ENCODE data around the gene CFAP299. TPM values are rescaled to one million over a fixed set of nuclear protein-coding genes. Genes with fewer than 3 reads are reported as not detected.

The CFAP299 gene
- total RNA-seq, 4 donors from 2014 or later, result 0.79 TPM; not detected in 3

GRCh38 chr4:80385397-80386280, 50.1 kb downstream of the CFAP299 start:
- DNase-seq (ENCODE audit: low spot score), result no peak
- TF ChIP-seq, protein P1, sequence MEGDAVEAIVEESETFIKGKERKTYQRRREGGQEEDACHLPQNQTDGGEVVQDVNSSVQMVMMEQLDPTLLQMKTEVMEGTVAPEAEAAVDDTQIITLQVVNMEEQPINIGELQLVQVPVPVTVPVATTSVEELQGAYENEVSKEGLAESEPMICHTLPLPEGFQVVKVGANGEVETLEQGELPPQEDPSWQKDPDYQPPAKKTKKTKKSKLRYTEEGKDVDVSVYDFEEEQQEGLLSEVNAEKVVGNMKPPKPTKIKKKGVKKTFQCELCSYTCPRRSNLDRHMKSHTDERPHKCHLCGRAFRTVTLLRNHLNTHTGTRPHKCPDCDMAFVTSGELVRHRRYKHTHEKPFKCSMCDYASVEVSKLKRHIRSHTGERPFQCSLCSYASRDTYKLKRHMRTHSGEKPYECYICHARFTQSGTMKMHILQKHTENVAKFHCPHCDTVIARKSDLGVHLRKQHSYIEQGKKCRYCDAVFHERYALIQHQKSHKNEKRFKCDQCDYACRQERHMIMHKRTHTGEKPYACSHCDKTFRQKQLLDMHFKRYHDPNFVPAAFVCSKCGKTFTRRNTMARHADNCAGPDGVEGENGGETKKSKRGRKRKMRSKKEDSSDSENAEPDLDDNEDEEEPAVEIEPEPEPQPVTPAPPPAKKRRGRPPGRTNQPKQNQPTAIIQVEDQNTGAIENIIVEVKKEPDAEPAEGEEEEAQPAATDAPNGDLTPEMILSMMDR (IDR thresholded peaks at IDR 0.05), result no peak
- ATAC-seq (ENCODE audit: low FRiP score), result no peak

GRCh38 chr4:80386281-80386886, 50.9 kb downstream of the CFAP299 start:
- no peak for ATAC-seq (ENCODE audit: low FRiP score)

GRCh38 chr4:80387390-80388283, 52.1 kb downstream of the CFAP299 start:
- TF ChIP-seq, protein P1 (IDR thresholded peaks at IDR 0.05), result no peak
- DNase-seq (ENCODE audit: low spot score) (no peak), ATAC-seq (ENCODE audit: low FRiP score) (no peak)

More at GRCh38 chr4:80386281-80386886, 50.9 kb downstream of the CFAP299 start:
- DNase-seq (ENCODE audit: low spot score), result no peak
- TF ChIP-seq, protein P1 (IDR thresholded peaks at IDR 0.05), result no peak

GRCh38 chr4:80388284-80388607, 52.7 kb downstream of the CFAP299 start:
- no peak for DNase-seq (ENCODE audit: low spot score)

DNA sequence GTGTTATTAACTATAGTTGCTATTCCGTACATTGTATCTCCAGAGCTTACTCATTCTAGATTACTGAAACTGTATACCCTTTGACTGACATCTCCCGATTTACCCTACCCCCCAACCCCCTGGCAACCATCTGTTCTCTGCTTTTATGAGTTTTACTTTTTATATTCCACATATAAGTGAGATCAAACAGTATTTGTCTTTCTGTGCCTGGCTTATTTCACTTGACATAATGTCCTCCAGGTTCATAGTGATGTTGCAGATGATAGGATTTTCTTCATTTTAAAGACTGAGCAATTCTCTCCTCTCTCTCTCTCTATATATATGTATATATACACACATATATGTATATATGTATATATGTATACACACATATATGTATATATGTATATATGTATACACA, 54.6 kb downstream of the CFAP299 start:
- DNase-seq (ENCODE audit: low spot score), result no peak
- TF ChIP-seq, protein P1 (IDR thresholded peaks at IDR 0.05), result no peak
- ATAC-seq (ENCODE audit: low FRiP score), result no peak

More at GRCh38 chr4:80388284-80388607, 52.7 kb downstream of the CFAP299 start:
- TF ChIP-seq, protein P1 (IDR thresholded peaks at IDR 0.05), result no peak
- no peak for ATAC-seq (ENCODE audit: low FRiP score)

DNA sequence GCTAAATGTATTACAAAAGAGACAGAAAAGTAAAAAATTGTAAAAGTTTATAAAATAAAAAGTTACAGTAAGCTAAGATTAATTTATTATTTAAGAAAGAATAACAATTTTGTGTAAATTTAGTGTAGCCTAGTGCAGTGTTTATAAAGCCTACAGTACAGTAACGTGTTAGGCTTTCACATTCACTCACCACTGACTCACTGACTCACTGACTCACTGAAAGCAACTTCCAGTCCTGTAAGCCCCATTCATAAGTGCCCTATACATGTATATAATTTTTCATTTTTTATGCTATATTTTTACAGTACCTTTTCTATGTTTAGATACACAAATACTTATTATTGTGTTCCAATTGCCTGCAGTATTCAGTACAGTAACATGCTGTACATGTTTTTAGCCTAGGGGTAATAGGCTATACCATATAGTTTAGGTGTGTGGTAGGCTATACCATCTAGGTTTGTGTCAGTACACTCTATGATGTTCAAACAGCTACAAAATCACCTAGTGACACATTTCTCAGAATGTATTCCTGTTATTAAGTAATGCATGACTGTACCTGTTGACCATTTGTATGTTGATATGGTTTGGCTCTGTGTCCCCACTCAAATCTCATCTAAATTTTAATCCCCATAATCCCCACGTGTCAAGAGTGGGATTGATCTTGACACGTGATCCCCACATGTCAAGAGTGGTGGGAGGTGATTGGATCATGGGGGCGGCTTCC, 57.9 kb downstream of the CFAP299 start:
- DNase-seq (ENCODE audit: low spot score), result no peak
- TF ChIP-seq, protein P1 (IDR thresholded peaks at IDR 0.05), result no peak
- ATAC-seq (ENCODE audit: low FRiP score), result no peak

Data from omental fat pad (tissue), 4 donors.